ENCODE data around the gene SELENON.
"Not testable (repeated sequence)": the region's sequence is repeated elsewhere in the genome, so short reads cannot be mapped to it uniquely, and the experiment has no call there.

- not testable (repeated sequence) for TF ChIP-seq POLR2AphosphoS5, CTCF (IDR thresholded peaks at IDR 0.05)
Observed at GRCh38 chr1:25839808-25840207, 39.8 kb downstream of the SELENON start.

Data from prostate gland (tissue), 2 donors.